ENCODE results near the gene KCNA5.

DNA sequence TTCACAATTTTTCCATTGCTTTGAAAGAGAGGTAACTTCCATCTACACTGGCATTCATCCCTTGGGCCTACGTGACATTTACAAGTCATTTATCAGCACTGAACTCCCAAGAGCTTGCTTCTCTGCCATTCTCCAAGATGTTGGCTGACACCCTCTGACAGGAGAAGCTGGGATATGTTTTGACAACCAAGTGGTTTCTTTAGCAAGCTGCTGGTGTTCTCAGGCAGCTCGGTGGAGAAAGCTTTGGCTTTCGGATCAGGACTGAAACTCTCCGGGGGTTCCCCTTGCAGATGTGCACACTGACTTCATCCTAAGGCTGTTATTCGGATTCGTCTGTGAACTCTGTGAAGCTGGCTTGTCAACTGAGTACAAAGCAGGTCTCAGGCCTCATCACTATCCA, 15.7 kb downstream of the KCNA5 start:
- no peak for TF ChIP-seq POLR2A (IDR thresholded peaks at IDR 0.05)
- TF ChIP-seq, protein P1, sequence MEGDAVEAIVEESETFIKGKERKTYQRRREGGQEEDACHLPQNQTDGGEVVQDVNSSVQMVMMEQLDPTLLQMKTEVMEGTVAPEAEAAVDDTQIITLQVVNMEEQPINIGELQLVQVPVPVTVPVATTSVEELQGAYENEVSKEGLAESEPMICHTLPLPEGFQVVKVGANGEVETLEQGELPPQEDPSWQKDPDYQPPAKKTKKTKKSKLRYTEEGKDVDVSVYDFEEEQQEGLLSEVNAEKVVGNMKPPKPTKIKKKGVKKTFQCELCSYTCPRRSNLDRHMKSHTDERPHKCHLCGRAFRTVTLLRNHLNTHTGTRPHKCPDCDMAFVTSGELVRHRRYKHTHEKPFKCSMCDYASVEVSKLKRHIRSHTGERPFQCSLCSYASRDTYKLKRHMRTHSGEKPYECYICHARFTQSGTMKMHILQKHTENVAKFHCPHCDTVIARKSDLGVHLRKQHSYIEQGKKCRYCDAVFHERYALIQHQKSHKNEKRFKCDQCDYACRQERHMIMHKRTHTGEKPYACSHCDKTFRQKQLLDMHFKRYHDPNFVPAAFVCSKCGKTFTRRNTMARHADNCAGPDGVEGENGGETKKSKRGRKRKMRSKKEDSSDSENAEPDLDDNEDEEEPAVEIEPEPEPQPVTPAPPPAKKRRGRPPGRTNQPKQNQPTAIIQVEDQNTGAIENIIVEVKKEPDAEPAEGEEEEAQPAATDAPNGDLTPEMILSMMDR (IDR thresholded peaks at IDR 0.05): no peak

All from Peyer's patch (tissue), 4 donors.